ENCODE results near the gene KIAA0040. TPM values are rescaled to one million over a fixed set of nuclear protein-coding genes. Genes with fewer than 3 reads are reported as not detected.

Gene KIAA0040
- total RNA-seq: 0.26 and 0.58 TPM in 2 replicates

GRCh38 chr1:175192630-175193526, at the start of gene KIAA0040:
TSS of gene KIAA0040 (minus strand) at chr1:175192776. CDS start at chr1:175161013, 31,763 bp downstream.

Other genes starting within 250 kb of the KIAA0040 start
- gene CACYBP, start 192.8 kb downstream of the KIAA0040 start, total RNA-seq: 53.2 and 97.0 TPM in 2 replicates
- 15.7 and 25.0 TPM in 2 replicates for gene MRPS14, start 169.4 kb downstream of the KIAA0040 start, total RNA-seq
- gene TNN, start 124.9 kb downstream of the KIAA0040 start, total RNA-seq: not detected in 2 replicates

Data from pericardium fibroblast (primary cell).